NCI-H1048 (cell line): ENCODE measurements around the gene WWOX.

Experiments
- DNase-seq: peaks from one replicate; lab custom pipeline; 2025; lab: John Stamatoyannopoulos, UW

The WWOX gene

DNA sequence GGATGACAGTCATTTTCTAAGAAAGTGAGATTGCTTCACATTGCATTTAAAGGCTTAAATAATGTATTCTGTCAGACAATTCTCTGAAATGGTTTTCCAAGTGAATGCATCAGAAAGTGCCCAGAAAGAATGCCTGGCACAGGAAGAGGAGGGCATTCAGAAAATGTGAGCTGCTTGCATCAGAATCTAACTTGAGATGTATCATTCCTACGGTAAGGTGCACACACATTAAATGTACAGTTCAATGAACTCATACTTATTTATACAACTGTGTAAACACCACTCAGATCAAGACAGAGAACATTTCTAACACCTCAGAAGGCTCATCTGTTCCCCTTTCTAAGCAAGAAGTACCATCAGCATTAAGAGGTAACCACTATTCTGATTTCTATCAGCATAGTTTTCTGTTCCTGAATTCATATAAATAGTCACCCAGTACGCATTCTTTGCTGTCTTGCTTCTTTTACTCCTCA lies 863.0 kb downstream of the WWOX start:
- no peak for DNase-seq

- no peak for DNase-seq
These were observed 868.5 kb downstream of the WWOX start for GRCh38 chr16:78967948-78968347.

- no peak for DNase-seq
These were observed 870.3 kb downstream of the WWOX start for GRCh38 chr16:78969721-78970120.

DNA sequence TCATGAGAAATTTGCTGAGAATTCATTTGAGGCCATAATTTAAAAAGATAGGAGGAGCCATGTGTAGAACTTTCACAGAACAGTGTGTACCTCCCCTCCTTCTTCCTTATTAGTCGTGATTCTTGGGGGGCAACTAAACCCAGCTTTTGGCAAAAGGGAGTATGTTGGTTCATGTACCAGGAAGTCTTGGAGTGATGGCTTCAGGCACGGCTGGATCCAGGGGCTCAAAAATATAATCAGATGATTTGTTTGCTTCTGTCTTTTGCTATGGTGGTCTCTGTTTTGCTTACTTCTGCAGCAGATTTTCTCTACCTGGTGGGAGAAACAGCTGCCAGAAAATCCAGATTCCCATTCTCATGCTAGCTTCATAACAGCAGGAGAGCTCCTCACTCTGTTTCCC lies 871.2 kb downstream of the WWOX start:
- DNase-seq = no peak

DNA sequence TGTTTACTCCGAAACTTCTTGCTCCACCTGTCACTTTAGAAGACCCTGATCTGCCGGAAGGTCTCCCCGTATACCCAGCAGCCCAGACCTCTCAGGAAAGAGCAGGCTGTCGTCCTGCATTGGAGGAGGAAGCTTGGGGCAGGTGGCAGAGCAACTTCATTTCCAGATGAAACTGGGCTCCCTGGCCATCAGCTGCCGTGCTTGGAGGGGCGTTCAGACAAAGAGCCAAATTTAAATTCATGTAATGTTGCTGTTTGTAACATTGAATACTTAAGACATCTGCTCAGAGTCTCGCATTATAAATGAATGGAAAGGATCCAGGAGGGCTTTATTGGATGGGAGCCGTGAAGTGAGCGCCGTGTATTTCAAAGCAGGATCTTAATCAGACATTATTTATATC lies 872.6 kb downstream of the WWOX start:
- DNase-seq = no peak

- DNase-seq = no peak
These were observed 873.5 kb downstream of the WWOX start for GRCh38 chr16:78972986-78973385.

GRCh38 chr16:78976212-78976611 lies 876.8 kb downstream of the WWOX start:
- no peak for DNase-seq

DNA sequence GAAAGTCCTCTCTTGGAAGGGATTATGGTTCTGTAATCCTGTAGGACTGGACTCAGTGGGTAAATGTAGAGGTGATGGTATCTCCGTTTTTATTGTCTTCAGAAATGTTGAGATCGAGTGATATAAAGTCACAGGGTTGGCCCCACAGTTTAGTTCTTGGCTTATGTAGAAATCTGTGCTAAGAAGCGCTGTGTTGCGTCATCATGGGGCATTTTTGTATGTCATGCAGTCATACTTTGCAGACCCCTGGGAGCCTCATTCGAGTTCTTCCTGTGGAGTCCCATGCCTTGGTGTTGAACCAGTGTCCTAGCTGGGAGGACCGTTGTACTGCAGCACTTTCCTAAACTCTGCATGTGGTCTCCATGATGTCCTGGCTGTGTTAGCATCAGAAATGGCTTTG lies 881.4 kb downstream of the WWOX start:
- DNase-seq = no peak

- DNase-seq = no peak
These were observed 882.8 kb downstream of the WWOX start for GRCh38 chr16:78982096-78982744.

GRCh38 chr16:78984324-78984723 lies 884.9 kb downstream of the WWOX start:
- DNase-seq = no peak

DNA sequence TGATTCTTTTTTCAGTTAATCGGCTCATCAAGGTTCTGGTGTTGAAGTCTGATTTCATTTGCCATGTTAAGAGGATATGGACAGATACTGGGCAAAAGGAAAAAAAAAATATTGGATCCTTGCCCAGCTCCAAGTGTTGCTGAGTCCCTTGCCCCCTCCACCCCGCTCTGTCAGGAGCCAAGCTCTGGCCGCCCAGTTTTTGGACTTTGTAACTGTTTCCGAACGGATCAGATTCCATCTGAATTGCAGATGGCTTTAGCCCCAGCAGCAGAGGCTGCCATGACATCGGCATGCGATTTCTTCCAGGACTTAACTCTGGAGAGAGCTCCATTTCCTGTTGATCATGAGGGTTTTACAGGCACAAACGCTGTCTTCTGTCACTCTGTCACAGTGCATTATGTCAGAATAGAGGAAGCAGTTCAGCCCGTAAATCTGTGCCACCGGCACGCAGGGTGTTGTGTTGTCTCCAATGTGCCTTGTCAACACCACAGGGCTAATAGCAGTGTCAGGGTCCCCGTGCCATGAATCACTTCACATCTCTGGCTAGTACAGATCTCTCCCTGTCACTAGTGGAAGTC lies 885.5 kb downstream of the WWOX start:
- no peak for DNase-seq

DNA sequence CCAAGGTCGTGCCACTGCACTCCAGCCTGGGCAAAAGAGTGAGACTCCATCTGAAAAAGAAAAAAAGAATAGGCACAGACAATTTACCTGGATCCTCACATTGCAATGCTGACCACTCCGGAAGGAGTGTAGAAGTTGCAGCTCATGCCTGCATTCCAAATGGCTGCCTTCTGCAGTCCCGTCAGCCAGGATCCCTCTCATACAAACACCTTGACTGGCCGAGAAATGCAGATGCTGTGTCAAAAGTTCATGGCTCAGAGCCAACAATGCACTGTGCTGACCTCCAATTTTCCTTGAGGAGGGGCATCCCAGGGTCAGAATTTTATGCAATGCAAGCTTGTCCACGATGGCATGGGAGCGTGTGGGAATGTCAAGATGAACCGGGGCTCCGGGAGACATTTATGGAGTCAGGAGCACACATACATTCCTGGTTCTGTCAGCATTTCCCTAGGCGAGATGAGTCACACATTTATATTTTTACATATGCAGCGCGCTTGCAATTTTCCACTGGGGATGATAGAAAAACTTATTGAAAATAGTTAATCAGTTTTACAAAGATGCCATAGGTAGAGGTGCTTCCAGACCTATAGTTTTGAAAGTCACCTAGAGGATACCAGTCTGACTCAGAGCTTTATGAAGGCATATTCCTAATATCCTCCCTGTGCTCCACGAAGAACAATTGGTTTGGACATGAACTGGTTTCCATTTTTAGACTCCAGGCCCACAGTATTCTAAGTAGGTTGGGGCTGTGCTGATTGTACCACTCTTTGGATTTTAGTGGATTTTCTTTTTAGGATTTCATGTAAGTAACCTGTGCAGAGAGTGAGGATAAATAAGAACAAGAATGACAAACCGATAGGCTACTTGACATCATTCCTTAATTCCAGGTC lies 886.5 kb downstream of the WWOX start:
- no peak for DNase-seq

- no peak for DNase-seq
These were observed 888.2 kb downstream of the WWOX start for GRCh38 chr16:78987666-78988065.

- no peak for DNase-seq
These were observed 889.0 kb downstream of the WWOX start for GRCh38 chr16:78988361-78988969.

DNA sequence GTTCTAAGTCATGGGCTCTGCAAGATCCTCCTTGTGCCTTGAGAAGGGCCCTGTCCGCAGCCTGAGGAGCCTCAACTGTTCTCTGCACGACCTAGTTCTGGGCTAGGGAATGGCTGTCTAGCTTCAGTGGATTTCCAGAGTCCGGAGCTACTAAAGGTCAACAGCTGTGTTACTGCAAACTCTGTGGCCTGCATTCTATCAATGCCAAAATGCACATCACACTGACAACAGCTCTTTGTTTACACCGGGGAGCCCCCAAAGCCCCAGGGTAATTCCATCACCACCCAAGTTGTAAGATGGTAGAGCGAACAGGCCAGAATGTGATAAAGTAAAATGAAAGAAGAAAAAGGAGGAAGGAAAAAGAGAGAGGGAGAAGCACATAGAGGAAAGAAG lies 890.9 kb downstream of the WWOX start:
- DNase-seq = no peak

DNA sequence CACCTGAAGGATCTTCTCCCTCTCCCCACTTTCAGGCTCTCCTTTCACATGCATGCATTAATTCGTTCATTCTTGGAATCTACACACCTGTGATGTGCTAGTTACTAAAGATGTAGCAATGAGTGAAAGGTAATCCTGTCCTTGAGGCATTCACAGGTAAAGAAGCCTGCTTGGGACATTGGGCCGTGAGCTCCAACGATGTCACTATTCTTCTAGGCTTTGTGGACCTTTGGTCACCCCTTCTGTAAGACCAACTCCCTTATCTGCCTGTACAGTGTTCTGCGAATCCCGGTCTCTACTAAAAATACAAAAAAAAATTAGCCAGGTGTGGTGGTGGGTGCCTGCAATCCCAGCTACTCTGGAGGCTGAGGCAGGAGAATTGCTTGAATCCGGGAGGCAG lies 892.5 kb downstream of the WWOX start:
- no peak for DNase-seq

DNA sequence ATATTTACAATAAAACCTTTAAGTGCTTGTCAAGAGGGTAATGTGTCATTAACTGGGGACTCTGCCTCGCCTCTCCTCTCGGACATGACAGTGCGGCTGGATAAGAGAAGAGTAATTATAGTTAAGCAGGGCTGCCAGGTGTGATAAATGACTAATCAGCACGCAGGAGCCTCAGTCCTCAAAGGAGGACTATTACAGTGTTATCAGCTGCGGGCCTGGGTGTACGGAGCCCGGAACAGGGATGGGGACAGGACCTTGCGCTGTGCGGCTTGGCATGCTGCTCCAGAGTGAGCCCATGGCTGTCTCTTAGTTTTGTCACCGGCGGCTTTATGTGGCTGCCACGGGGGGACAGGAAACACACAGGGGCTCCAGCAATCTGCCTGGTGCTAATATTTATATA lies 893.9 kb downstream of the WWOX start:
- DNase-seq = no peak

- DNase-seq = no peak
These were observed 894.8 kb downstream of the WWOX start for GRCh38 chr16:78994135-78994745.

DNA sequence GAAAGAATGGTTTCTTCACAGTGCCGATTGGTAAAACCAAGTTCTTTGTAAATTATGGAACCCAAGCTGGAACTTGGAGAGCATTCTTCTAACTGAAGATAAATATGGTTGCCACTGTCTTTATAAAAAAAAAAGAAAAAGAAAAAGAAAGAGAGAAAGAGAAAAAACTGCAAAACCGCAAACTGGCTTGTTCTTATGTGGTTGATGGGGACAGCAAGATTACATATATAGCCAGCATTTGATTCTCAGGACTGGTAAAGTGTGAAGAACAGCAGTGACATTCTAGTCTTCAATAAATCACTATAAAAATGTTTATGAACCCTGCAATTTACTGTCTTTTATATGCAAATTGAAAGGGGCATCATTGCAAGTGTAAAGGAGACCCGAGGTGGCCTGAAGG lies 896.0 kb downstream of the WWOX start:
- DNase-seq = no peak

DNA sequence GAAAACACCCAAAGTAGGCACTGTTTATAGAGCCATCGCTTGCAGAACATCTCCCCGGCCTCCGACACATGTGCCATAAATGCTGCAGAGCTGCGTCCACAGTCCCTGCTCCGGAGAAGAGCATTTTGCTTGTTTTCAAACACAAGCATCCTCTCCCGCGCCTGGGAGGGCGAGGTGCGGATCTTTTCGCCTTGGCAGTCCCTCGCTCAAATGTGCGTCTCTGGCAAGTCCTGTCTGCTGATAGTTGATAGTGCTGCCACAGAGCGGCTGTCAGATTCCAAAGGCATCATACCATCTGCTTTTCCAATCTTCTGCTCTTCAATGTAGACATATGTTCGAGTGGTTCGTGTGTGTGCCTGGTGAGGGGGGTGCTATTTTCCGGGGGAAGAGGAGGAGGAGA lies 897.3 kb downstream of the WWOX start:
- DNase-seq = no peak

GRCh38 chr16:78998879-78999278 lies 899.4 kb downstream of the WWOX start:
- no peak for DNase-seq
